ENCODE measurements around the gene DNAJC6.

Gene DNAJC6

GRCh38 chr1:65292861-65293593 lies 16.3 kb upstream of the DNAJC6 start:
- no peak overlapping the region for H3K27ac ChIP-seq
- TF ChIP-seq ZFX (IDR thresholded peaks at IDR 0.05; ENCODE audit: borderline replicate concordance) (no peak), CTCF (IDR thresholded peaks at IDR 0.05) (no peak)

- TF ChIP-seq ZFX (IDR thresholded peaks at IDR 0.05; ENCODE audit: borderline replicate concordance): no peak
- TF ChIP-seq CTCF (IDR thresholded peaks at IDR 0.05): no peak
- no peak overlapping the region for H3K27ac ChIP-seq
These were observed 11.6 kb upstream of the DNAJC6 start for GRCh38 chr1:65297706-65298105.

GRCh38 chr1:65299328-65299727 lies 10.0 kb upstream of the DNAJC6 start:
- TF ChIP-seq ZFX (IDR thresholded peaks at IDR 0.05; ENCODE audit: borderline replicate concordance) (no peak), CTCF (IDR thresholded peaks at IDR 0.05) (no peak)
- no peak overlapping the region for H3K27ac ChIP-seq

GRCh38 chr1:65308781-65309303 lies 501 bp upstream of the DNAJC6 start:
- no peak overlapping the region; the same call in 1 of the 2 replicates for H3K27ac ChIP-seq
- TF ChIP-seq CTCF (IDR thresholded peaks at IDR 0.05) (no peak), ZFX (IDR thresholded peaks at IDR 0.05; ENCODE audit: borderline replicate concordance) (no peak)

GRCh38 chr1:65310078-65310587 lies 790 bp downstream of the DNAJC6 start:
- peak overlapping the region; percentile 71 for H3K27ac ChIP-seq
- TF ChIP-seq ZFX (IDR thresholded peaks at IDR 0.05; ENCODE audit: borderline replicate concordance): no peak
- TF ChIP-seq CTCF (IDR thresholded peaks at IDR 0.05): no peak

GRCh38 chr1:65311760-65312159 lies 2.4 kb downstream of the DNAJC6 start:
- TF ChIP-seq CTCF (IDR thresholded peaks at IDR 0.05) (no peak), ZFX (IDR thresholded peaks at IDR 0.05; ENCODE audit: borderline replicate concordance) (no peak)
- H3K27ac ChIP-seq: no peak overlapping the region

GRCh38 chr1:65316233-65316632 lies 6.9 kb downstream of the DNAJC6 start:
- TF ChIP-seq CTCF (IDR thresholded peaks at IDR 0.05) (no peak), ZFX (IDR thresholded peaks at IDR 0.05; ENCODE audit: borderline replicate concordance) (no peak)
- no peak overlapping the region for H3K27ac ChIP-seq

All from 22Rv1 (cell line).